GM12878 (cell line): Measurements from ENCODE around the gene IDI2. TPM values are rescaled to one million over a fixed set of nuclear protein-coding genes. Genes with fewer than 3 reads are reported as not detected.
A peak's percentile ranks its signal among the peaks of the same experiment; 100 is the strongest.

ENCODE experiments used
- ATAC-seq: fragments of 200-7000 bp; cut with Tn5 transposase; 3 replicates; pipeline ENCODE4 v1.9.1; 2020; ENCODE audit warnings: mild to moderate bottlenecking, moderate library complexity
- BruUV-seq: library from RNA; stranded (reverse); fragments of 400-500 nt; replicated peaks from 2 replicates; lab custom pipeline; 2021; lab: Mats Ljungman, UMichigan
- CTCF ChIA-PET: fragments of 300-600 bp; sonication (Branson Sonifier 250); formaldehyde crosslinking; extraction: SDS; loops from one replicate; lab custom pipeline; 2021; ENCODE audit warnings: inconsistent platforms; lab: Yijun Ruan, JAX
- POLR2A ChIA-PET: fragments of 350-600 bp; formaldehyde crosslinking; extraction: SDS; loops from one replicate; lab custom pipeline; 2021; ENCODE audit warnings: inconsistent platforms; lab: Charles Lee
- RAD21 ChIA-PET: fragments of 300-600 bp; sonication (Branson Sonifier 250); formaldehyde crosslinking; loops from one replicate; lab custom pipeline; 2023; ENCODE audit warnings: antibody characterized with exemption; ENCODE audit not compliant: unreplicated experiment; lab: Charles Lee
- SMC1A ChIA-PET: fragments of 300-600 bp; sonication (Branson Sonifier 250); formaldehyde crosslinking; loops from one replicate; lab custom pipeline; 2023; ENCODE audit not compliant: unreplicated experiment, uncharacterized antibody; lab: Charles Lee
- DNase-seq: peaks from one replicate; pipeline ENCODE4 v3.0.0-alpha.2; 2011; ENCODE audit warnings: low read depth, low spot score
- FAIRE-seq: peaks from 3 replicates; lab custom pipeline; 2011; peaks lifted over from hg19 to GRCh38; lab: Jason Lieb, UNC
- H2AFZ ChIP-seq: 2 replicates; pipeline ENCODE4 v1.6.0; 2011; ENCODE audit warnings: low read depth, low read length, control low read depth; ENCODE audit not compliant: control insufficient read depth
- H3K27ac ChIP-seq: 2 replicates; pipeline ENCODE4 v1.5.1; 2011; ENCODE audit warnings: control low read depth; ENCODE audit not compliant: control insufficient read depth, insufficient read depth
- H3K27me3 ChIP-seq, 2 experiments: replicated peaks in 1 of 2; 2 replicates each; pipeline versions ENCODE4 v1.6.0 to v1.6.1; 2011; ENCODE audit warnings: low read length in 1 of 2; ENCODE audit not compliant: control insufficient read depth in 2 of 2, insufficient read depth in 2 of 2
- H3K36me3 ChIP-seq, 2 experiments: 2 replicates each; pipeline ENCODE4 v1.5.1; 2011; ENCODE audit warnings: low read length in 1 of 2; ENCODE audit not compliant: control insufficient read depth in 2 of 2, insufficient read depth in 2 of 2
- H3K4me1 ChIP-seq: 2 replicates; pipeline ENCODE4 v1.6.1; 2011; ENCODE audit warnings: mild to moderate bottlenecking, low read length, moderate library complexity, mixed read lengths; ENCODE audit not compliant: control insufficient read depth, insufficient read depth
- H3K4me2 ChIP-seq: 2 replicates; pipeline ENCODE4 v1.6.0; 2011; ENCODE audit warnings: control low read depth; ENCODE audit not compliant: control insufficient read depth, insufficient read depth
- H3K4me3 ChIP-seq: fragments of 200-600 bp; sonication (generic); 2 replicates; pipeline ENCODE4 v1.5.1; 2016
- H3K79me2 ChIP-seq: 2 replicates; pipeline ENCODE4 v1.6.0; 2011; ENCODE audit warnings: low read length; ENCODE audit not compliant: control insufficient read depth, insufficient read depth
- H3K9ac ChIP-seq: 2 replicates; pipeline ENCODE4 v1.8.0; 2011; ENCODE audit warnings: low read length, control low read depth, mixed read lengths; ENCODE audit not compliant: control insufficient read depth, insufficient read depth
- H3K9me3 ChIP-seq: replicated peaks from 3 replicates; pipeline ENCODE4 v1.5.1; 2011; ENCODE audit warnings: mild to moderate bottlenecking, low read length; ENCODE audit not compliant: control insufficient read depth, insufficient read depth
- H4K20me1 ChIP-seq: 2 replicates; pipeline ENCODE4 v1.6.0; 2011; ENCODE audit not compliant: control insufficient read depth, insufficient read depth
- EGR1 ChIP-seq, 2 experiments: IDR thresholded peaks; 1 replicate in 1 of 2; 2 replicates in 1 of 2; pipeline ENCODE4 v1.6.1; 2011 to 2012; ENCODE audit warnings: low read depth in 2 of 2, low read length in 2 of 2, borderline replicate concordance in 1 of 2, mild to moderate bottlenecking in 1 of 2, moderate library complexity in 1 of 2
- HDGF ChIP-seq: fragments of 450-650 bp; IDR thresholded peaks from 2 replicates; pipeline ENCODE4 v1.6.1; 2016; ENCODE audit warnings: antibody characterized with exemption
- LARP7 ChIP-seq: fragments of 450-650 bp; IDR thresholded peaks from 2 replicates; pipeline ENCODE4 v1.6.1; 2017; ENCODE audit warnings: mild to moderate bottlenecking
- MEF2B ChIP-seq: fragments of 450-650 bp; IDR thresholded peaks from 2 replicates; pipeline ENCODE4 v1.6.1; 2018; ENCODE audit warnings: mild to moderate bottlenecking, moderate library complexity; ENCODE audit not compliant: partially characterized antibody, poor library complexity, severe bottlenecking
- MTA2 ChIP-seq: fragments of 450-650 bp; IDR thresholded peaks from 2 replicates; pipeline ENCODE4 v1.6.1; 2016; ENCODE audit warnings: low read depth, mild to moderate bottlenecking, moderate library complexity
- NFXL1 ChIP-seq: fragments of 450-650 bp; IDR thresholded peaks from 2 replicates; pipeline ENCODE4 v1.6.1; 2017; ENCODE audit warnings: antibody characterized with exemption, mild to moderate bottlenecking, borderline replicate concordance
- PML ChIP-seq: IDR thresholded peaks from 2 replicates; pipeline ENCODE4 v1.6.1; 2012; ENCODE audit warnings: low read length, inconsistent platforms
- RBBP5 ChIP-seq: fragments of 200-600 bp; sonication (generic); conservative IDR thresholded peaks from 2 replicates; pipeline ENCODE4 v1.6.1; 2016
- SMAD5 ChIP-seq: IDR thresholded peaks from 2 replicates; pipeline ENCODE4 v1.6.1; 2016; ENCODE audit warnings: antibody characterized with exemption, low read depth
- SPI1 ChIP-seq: IDR thresholded peaks from 2 replicates; pipeline ENCODE4 v1.6.1; 2011; ENCODE audit warnings: low read depth, mild to moderate bottlenecking, low read length, moderate library complexity, borderline replicate concordance; ENCODE audit not compliant: insufficient read depth
- SREBF2 ChIP-seq: IDR thresholded peaks from 2 replicates; pipeline ENCODE4 v1.6.1; 2012; ENCODE audit warnings: mild to moderate bottlenecking, low read length
- TCF12 ChIP-seq: IDR thresholded peaks from 2 replicates; pipeline ENCODE4 v1.6.1; 2011; ENCODE audit warnings: low read depth, mild to moderate bottlenecking, low read length
- TCF7 ChIP-seq: IDR thresholded peaks from 2 replicates; pipeline ENCODE4 v1.6.1; 2014; ENCODE audit warnings: antibody characterized with exemption, borderline replicate concordance
- ZBTB33 ChIP-seq: fragments of 450-650 bp; IDR thresholded peaks from 2 replicates; pipeline ENCODE4 v1.6.1; 2017; ENCODE audit warnings: mild to moderate bottlenecking
- ZNF592 ChIP-seq: fragments of 450-650 bp; IDR thresholded peaks from 2 replicates; pipeline ENCODE4 v1.6.1; 2017; ENCODE audit warnings: mild to moderate bottlenecking, moderate library complexity
- ZZZ3 ChIP-seq: IDR thresholded peaks from 2 replicates; pipeline ENCODE4 v1.6.1; 2011; ENCODE audit warnings: low read depth; ENCODE audit not compliant: control insufficient read depth, insufficient read length
- WGBS: methylation state at CpG from one replicate; pipeline ENCODE4 v1.1.6; 2016; ENCODE audit warnings: low lambda C conversion rate; ENCODE audit not compliant: insufficient replicate concordance, insufficient coverage; ENCODE audit errors: missing lambda C conversion rate; 5-methylcytosine and 5-hydroxymethylcytosine counted together
- in situ Hi-C: fragments of 300-500 bp; cut with MboI; formaldehyde crosslinking; loops from 9 replicates; pipeline ENCODE4 v1.14.3; 2018; ENCODE audit warnings: mixed read lengths
- intact Hi-C: fragments of 100-400 bp; cut with micrococcal nuclease; formaldehyde crosslinking; loops from one replicate; pipeline ENCODE4 v1.14.2; 2022; ENCODE audit not compliant: unreplicated experiment
- polyA plus RNA-seq, 11 experiments: library from polyadenylated mRNA; depleted of rRNA in 4 of 11; unstranded in 6 of 11; stranded (reverse) in 5 of 11; fragments of >200 nt; fragmentation: Nextera tagmentation in 4 of 11; fragmentation: Illumina TruSeq in 1 of 11; extraction: Ambion mirVana in 4 of 11; extraction: Trizol in 1 of 11; gene quantifications; 1 replicate in 1 of 11; 2 replicates in 10 of 11; pipeline versions ENCODE4 v1.2.1 to v1.2.3, GENCODE V29; 2011 to 2016; ENCODE audit warnings: inconsistent platforms in 2 of 11, missing spikeins in 2 of 11, low read depth in 1 of 11
- total RNA-seq, 4 experiments: library from RNA; depleted of rRNA in 3 of 4; stranded (reverse); fragments of >200 nt in 3 of 4; fragmentation: Illumina TruSeq in 1 of 4; extraction: Trizol in 1 of 4; gene quantifications; 2 replicates each; pipeline versions ENCODE4 v1.2.1 to v1.2.3, GENCODE V29; 2013 to 2021

The IDI2 gene
- total and polyA plus RNA-seq, 10 of the 15 experiments (the other 5 are each of a cell fraction or from before 2014, with no cell fraction given), result 0.06 TPM; not detected in 9

GRCh38 chr10:1058017-1058416, 32.4 kb upstream of the IDI2 start:
- TF ChIP-seq MTA2 (no peak), ZNF592 (no peak), RBBP5 (no peak), LARP7 (no peak), ZZZ3 (no peak), SPI1 (no peak), ZBTB33 (no peak), TCF7 (no peak), SREBF2 (no peak), TCF12 (no peak), HDGF (no peak), SMAD5 (no peak), MEF2B (no peak), PML (no peak), NFXL1 (no peak), EGR1 (IDR thresholded peaks at IDR 0.05; ENCODE audit: borderline replicate concordance in 1 of 2, low read depth in 2 of 2, low read length in 2 of 2) (no peak)
- ChIA-PET SMC1A (interaction anchor here (0.6 to 1.5 kb wide), 5 partner anchors 10 to 227 kb away, joined by 3 to 6 read pairs (median 4); no protein-coding TSS in a partner anchor), RAD21 (interaction anchor here (1.0 kb wide), 1 partner anchor 13 kb away, joined by 3 read pairs; no protein-coding TSS in a partner anchor), CTCF (interaction anchor here (1.0 to 1.4 kb wide), 3 partner anchors 9 to 71 kb away, joined by 3 to 6 read pairs (median 3); partner anchors contain the start of gene IDI1), POLR2A (interaction anchor here (1.0 to 1.8 kb wide), 3 partner anchors 9 to 129 kb away, joined by 4 to 14 read pairs (median 5); partner anchors contain the start of gene IDI1)
- intact Hi-C loops (no loop called here), in situ Hi-C loops (no loop called here)
- Histone ChIP-seq H3K4me1 (peaks cover 21% of the 10 kb centered on the region), H3K9ac (peak overlapping the region; percentile 89), H3K36me3 (peaks cover 0 to 15% of the 10 kb centered on the region in 2 experiments; a peak in 1 of 4 replicates), H3K27me3 (no peaks in the 10 kb centered on the region), H3K4me2 (peak overlapping the region; percentile 87), H3K27ac (peak overlapping the region; percentile 85), H3K9me3 (no peaks in the 10 kb centered on the region), H2AFZ (no peak overlapping the region), H4K20me1 (no peaks in the 10 kb centered on the region), H3K79me2 (peaks cover 79% of the 10 kb centered on the region), H3K4me3 (peak overlapping the region; percentile 89)
- FAIRE-seq (no peak), DNase-seq (no peak), ATAC-seq (no peak)
- WGBS, result 39% methylated on average over 7 of the region's 7 CpGs
- BruUV-seq, result no TSS peak
